DND-41 (cell line): Measurements from ENCODE around the gene TJP2.

Experiments used
- ATAC-seq: fragments of 200-7000 bp; cut with Tn5 transposase; 3 replicates; pipeline ENCODE4 v1.9.1; 2021; ENCODE audit warnings: low read depth; ENCODE audit not compliant: insufficient read depth
- DNase-seq: peaks from one replicate; pipeline ENCODE4 v3.0.0-alpha.2; 2020
- H2AFZ ChIP-seq: 2 replicates; pipeline ENCODE4 v1.6.0; 2012; ENCODE audit warnings: low read depth, low read length
- H3K27ac ChIP-seq: 2 replicates; pipeline ENCODE4 v1.5.1; 2012; ENCODE audit warnings: low read length, inconsistent platforms
- H3K27me3 ChIP-seq: fragments of 200-600 bp; sonication (generic); 2 replicates; pipeline ENCODE4 v1.6.0; 2012; ENCODE audit warnings: low read length, mild to moderate bottlenecking, inconsistent platforms; ENCODE audit not compliant: insufficient read depth, poor library complexity
- H3K36me3 ChIP-seq: 2 replicates; pipeline ENCODE4 v1.5.1; 2012; ENCODE audit warnings: low read length, inconsistent platforms; ENCODE audit not compliant: insufficient read depth
- H3K4me1 ChIP-seq: 2 replicates; pipeline ENCODE4 v1.5.1; 2012; ENCODE audit warnings: mild to moderate bottlenecking, low read length; ENCODE audit not compliant: insufficient read depth
- H3K4me2 ChIP-seq: 2 replicates; pipeline ENCODE4 v1.6.0; 2012; ENCODE audit warnings: mild to moderate bottlenecking, moderate library complexity, low read length, inconsistent platforms; ENCODE audit not compliant: insufficient read depth
- H3K4me3 ChIP-seq, 2 experiments: fragments of 200-600 bp in 1 of 2; shearing (Covaris generic) in 1 of 2; 2 replicates each; pipeline ENCODE4 v1.5.1; 2012 to 2016; ENCODE audit warnings: inconsistent platforms in 2 of 2, low read length in 2 of 2, mild to moderate bottlenecking in 2 of 2, low read depth in 1 of 2, moderate library complexity in 1 of 2
- H3K79me2 ChIP-seq: 2 replicates; pipeline ENCODE4 v1.6.0; 2012; ENCODE audit warnings: low read length, inconsistent platforms; ENCODE audit not compliant: insufficient read depth
- H3K9ac ChIP-seq: 2 replicates; pipeline ENCODE4 v1.6.0; 2012; ENCODE audit warnings: low read depth, mild to moderate bottlenecking, inconsistent platforms, low read length, moderate library complexity
- H3K9me3 ChIP-seq: 2 replicates; pipeline ENCODE4 v1.5.1; 2012; ENCODE audit warnings: low read length, moderate library complexity, mild to moderate bottlenecking, inconsistent platforms; ENCODE audit not compliant: insufficient read depth, severe bottlenecking
- H4K20me1 ChIP-seq: 2 replicates; pipeline ENCODE4 v1.6.0; 2012; ENCODE audit warnings: low read length; ENCODE audit not compliant: insufficient read depth
- EZH2 ChIP-seq: IDR thresholded peaks from 3 replicates; pipeline ENCODE4 v1.6.1; 2012; ENCODE audit warnings: borderline replicate concordance, low read depth, mild to moderate bottlenecking, moderate library complexity, low read length, inconsistent platforms; ENCODE audit not compliant: severe bottlenecking
- TF ChIP-seq, protein P1 (sequence below): IDR thresholded peaks from 2 replicates; pipeline ENCODE4 v1.5.1; 2012; ENCODE audit warnings: borderline replicate concordance, low read length, moderate library complexity, mild to moderate bottlenecking; ENCODE audit not compliant: poor library complexity, severe bottlenecking; ENCODE audit errors: extremely low read depth

Gene TJP2

DNA sequence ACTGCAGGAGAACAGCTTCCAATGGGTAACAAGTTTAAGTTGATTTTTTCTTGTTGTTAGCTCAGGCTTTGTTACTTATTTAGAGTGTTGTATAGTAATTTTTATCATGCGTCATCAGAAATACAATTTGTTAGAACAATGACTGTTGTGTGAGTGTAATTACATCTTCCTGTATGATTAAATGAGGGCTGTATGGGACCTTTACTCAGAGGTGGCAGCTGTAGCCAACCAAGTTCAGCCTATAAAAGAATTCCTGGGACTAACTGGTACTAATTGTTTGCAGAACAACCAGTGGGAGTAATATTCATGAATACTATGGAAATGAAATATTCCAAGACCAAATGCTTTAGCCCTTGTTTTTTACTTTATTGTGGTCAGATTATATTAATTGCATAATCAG, 30.8 kb upstream of the TJP2 start:
- Histone ChIP-seq H2AFZ (no peak overlapping the region), H3K4me3 (no peak overlapping the region), H3K4me2 (no peak overlapping the region), H3K27ac (no peak overlapping the region), H4K20me1 (no peaks in the 10 kb centered on the region), H3K27me3 (no peaks in the 10 kb centered on the region), H3K79me2 (no peaks in the 10 kb centered on the region), H3K36me3 (no peaks in the 10 kb centered on the region), H3K9ac (no peak overlapping the region), H3K9me3 (no peaks in the 10 kb centered on the region), H3K4me1 (no peaks in the 10 kb centered on the region)
- no peak for ATAC-seq
- no peak for TF ChIP-seq EZH2
- TF ChIP-seq, protein P1, sequence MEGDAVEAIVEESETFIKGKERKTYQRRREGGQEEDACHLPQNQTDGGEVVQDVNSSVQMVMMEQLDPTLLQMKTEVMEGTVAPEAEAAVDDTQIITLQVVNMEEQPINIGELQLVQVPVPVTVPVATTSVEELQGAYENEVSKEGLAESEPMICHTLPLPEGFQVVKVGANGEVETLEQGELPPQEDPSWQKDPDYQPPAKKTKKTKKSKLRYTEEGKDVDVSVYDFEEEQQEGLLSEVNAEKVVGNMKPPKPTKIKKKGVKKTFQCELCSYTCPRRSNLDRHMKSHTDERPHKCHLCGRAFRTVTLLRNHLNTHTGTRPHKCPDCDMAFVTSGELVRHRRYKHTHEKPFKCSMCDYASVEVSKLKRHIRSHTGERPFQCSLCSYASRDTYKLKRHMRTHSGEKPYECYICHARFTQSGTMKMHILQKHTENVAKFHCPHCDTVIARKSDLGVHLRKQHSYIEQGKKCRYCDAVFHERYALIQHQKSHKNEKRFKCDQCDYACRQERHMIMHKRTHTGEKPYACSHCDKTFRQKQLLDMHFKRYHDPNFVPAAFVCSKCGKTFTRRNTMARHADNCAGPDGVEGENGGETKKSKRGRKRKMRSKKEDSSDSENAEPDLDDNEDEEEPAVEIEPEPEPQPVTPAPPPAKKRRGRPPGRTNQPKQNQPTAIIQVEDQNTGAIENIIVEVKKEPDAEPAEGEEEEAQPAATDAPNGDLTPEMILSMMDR = no peak
- DNase-seq = no peak

DNA sequence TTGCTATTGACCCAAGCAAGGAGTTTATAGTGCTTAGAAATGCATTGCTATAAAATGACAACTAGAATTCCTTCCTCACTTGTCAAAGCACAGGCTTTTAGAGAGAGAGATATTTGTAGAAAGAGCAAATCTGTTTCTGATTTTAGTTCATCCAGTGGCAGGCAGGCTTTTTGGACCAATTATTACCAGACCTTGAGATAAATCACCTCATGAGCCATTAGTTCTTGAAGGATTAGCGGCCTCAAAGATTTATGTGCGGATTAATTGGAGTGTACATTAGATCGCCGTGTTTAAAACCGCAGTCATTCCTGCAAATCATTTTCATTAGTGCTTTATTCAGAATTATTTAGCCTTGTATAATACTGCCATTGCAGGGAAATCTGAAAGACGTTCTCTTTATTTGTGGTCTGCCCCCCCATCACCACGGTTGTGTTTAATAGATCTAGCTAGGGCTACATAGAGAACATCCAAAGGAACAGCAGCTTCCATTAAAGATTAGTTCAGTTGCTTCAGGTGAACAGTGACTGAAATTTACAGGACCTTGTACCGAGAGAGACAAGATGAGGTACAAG, 28.8 kb upstream of the TJP2 start:
- no peak for ATAC-seq
- H3K9ac ChIP-seq = no peak overlapping the region
- H3K4me2 ChIP-seq = no peak overlapping the region
- H3K4me1 ChIP-seq = no peaks in the 10 kb centered on the region
- DNase-seq = no peak
- H3K4me3 ChIP-seq = no peak overlapping the region
- no peaks in the 10 kb centered on the region for H3K9me3 ChIP-seq
- no peak overlapping the region for H2AFZ ChIP-seq
- no peaks in the 10 kb centered on the region for H3K36me3 ChIP-seq
- no peaks in the 10 kb centered on the region for H4K20me1 ChIP-seq
- TF ChIP-seq EZH2 = no peak
- TF ChIP-seq, protein P1 = no peak
- no peaks in the 10 kb centered on the region for H3K27me3 ChIP-seq
- no peaks in the 10 kb centered on the region for H3K79me2 ChIP-seq
- no peak overlapping the region for H3K27ac ChIP-seq

DNA sequence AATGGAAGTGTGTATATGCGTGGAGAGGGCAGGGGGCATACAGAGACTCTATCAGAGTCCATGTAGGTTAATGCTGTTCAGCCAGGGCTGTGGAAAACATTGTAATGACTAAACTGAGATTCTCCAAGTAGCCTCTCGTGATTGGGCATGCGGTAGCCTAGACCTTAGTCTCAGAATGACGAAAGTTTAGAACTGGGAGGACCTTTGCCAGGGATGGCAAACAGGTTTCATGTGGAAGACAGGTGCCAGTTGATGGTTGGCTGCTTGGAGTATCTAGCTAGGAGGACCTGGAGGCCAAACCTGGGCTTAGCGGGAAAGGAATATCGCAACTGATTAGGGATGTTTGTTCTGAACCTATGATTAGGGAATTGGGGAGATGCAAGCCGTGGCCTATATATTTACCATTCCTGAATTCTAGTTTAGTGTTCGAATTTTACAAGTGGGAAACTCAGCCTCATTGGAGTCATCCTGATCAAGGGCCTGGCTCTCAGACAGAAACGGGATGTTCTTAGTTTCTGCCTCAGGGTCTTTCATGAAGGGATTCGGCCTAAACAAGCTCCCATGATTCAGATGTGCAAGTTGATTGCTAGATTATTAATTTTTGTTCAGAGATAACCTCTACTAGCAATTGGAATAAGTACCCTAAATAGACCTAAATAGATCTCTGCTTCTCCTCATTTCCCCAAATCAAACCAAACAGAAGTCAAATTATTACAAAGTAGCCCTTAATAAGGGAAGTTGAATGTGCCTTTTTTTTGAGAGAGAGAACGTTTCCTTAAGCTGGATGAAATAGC, 26.8 kb upstream of the TJP2 start:
- H3K9ac ChIP-seq = no peak overlapping the region
- H3K9me3 ChIP-seq = no peaks in the 10 kb centered on the region
- H4K20me1 ChIP-seq = no peaks in the 10 kb centered on the region
- H3K4me1 ChIP-seq = no peaks in the 10 kb centered on the region
- no peak overlapping the region for H2AFZ ChIP-seq
- H3K27ac ChIP-seq = no peak overlapping the region
- no peaks in the 10 kb centered on the region for H3K79me2 ChIP-seq
- H3K4me3 ChIP-seq = no peak overlapping the region
- TF ChIP-seq EZH2 = no peak
- TF ChIP-seq, protein P1 = no peak
- DNase-seq (no peak), ATAC-seq (no peak)
- H3K4me2 ChIP-seq = no peak overlapping the region
- H3K36me3 ChIP-seq = no peaks in the 10 kb centered on the region
- H3K27me3 ChIP-seq = no peaks in the 10 kb centered on the region
